HCT116 (cell line): ENCODE measurements around the gene MED15. TPM values are rescaled to one million over a fixed set of nuclear protein-coding genes. Genes with fewer than 3 reads are reported as not detected.
"Not testable (repeated sequence)": the region's sequence is repeated elsewhere in the genome, so short reads cannot be mapped to it uniquely, and the experiment has no call there.

Experiments used
- ATAC-seq: fragments of 200-7000 bp; cut with Tn5 transposase; 2 replicates; pipeline ENCODE4 v1.9.1; 2020; ENCODE audit warnings: mild to moderate bottlenecking, moderate library complexity
- BruUV-seq: library from RNA; stranded (reverse); fragments of 400-500 nt; replicated peaks from 2 replicates; lab custom pipeline; 2021; lab: Mats Ljungman, UMichigan
- CTCF ChIA-PET: fragments of 300-600 bp; sonication (Branson Sonifier 250); formaldehyde crosslinking; loops from one replicate; lab custom pipeline; 2021; ENCODE audit warnings: antibody characterized with exemption; lab: Charles Lee
- POLR2A ChIA-PET: fragments of 300-600, 350-600 bp; sonication (Branson Sonifier 250); formaldehyde crosslinking; loops from one replicate; lab custom pipeline; 2021; ENCODE audit warnings: antibody characterized with exemption; lab: Charles Lee
- RAD21 ChIA-PET, 2 experiments: fragments of 300-600 bp; sonication (Branson Sonifier 250); formaldehyde crosslinking; loops; one replicate each; lab custom pipeline; 2023; ENCODE audit warnings: low total read pairs in 2 of 2; ENCODE audit not compliant: uncharacterized antibody in 2 of 2, unreplicated experiment in 2 of 2, low non-redundant PET in 1 of 2; lab: Charles Lee
- DNase-seq: peaks from one replicate; pipeline ENCODE4 v3.0.0-alpha.2; 2010; ENCODE audit warnings: low read depth, low spot score
- H2AFZ ChIP-seq: fragments of 200-600 bp; shearing (Covaris generic), sonication (generic); 2 replicates; pipeline ENCODE4 v1.6.1; 2017; ENCODE audit warnings: low read depth, mixed run types, mixed read lengths, antibody characterized with exemption, low read length; ENCODE audit not compliant: poor library complexity, severe bottlenecking
- H3K27ac ChIP-seq: 2 replicates; pipeline ENCODE4 v1.5.1; 2012; ENCODE audit warnings: low read depth, low read length
- H3K27me3 ChIP-seq: fragments of 200-600 bp; sonication (generic); 2 replicates; pipeline ENCODE4 v1.6.1; 2016; ENCODE audit warnings: mixed run types, low read length, mixed read lengths; ENCODE audit not compliant: insufficient read depth
- H3K36me3 ChIP-seq, 2 experiments: fragments of 200-500 bp in 1 of 2; fragments of 200-600 bp in 1 of 2; sonication (Bioruptor generic) in 1 of 2; sonication (generic) in 1 of 2; 2 replicates each; pipeline versions ENCODE4 v1.5.1 to v1.6.1; 2014 to 2016; ENCODE audit warnings: low read length in 2 of 2, inconsistent platforms in 1 of 2, mixed read lengths in 1 of 2, mixed run types in 1 of 2; ENCODE audit not compliant: insufficient read depth in 2 of 2, control insufficient read depth in 1 of 2
- H3K4me1 ChIP-seq, 2 experiments: fragments of 200-600 bp in 1 of 2; sonication (generic) in 1 of 2; 2 replicates each; pipeline versions ENCODE4 v1.5.1 to v1.6.1; 2012 to 2017; ENCODE audit warnings: low read length in 2 of 2, inconsistent platforms in 1 of 2, mild to moderate bottlenecking in 1 of 2, mixed read lengths in 1 of 2, mixed run types in 1 of 2, moderate library complexity in 1 of 2; ENCODE audit not compliant: insufficient read depth in 2 of 2, control insufficient read depth in 1 of 2
- H3K4me2 ChIP-seq: fragments of 200-600 bp; sonication (generic); 2 replicates; pipeline ENCODE4 v1.6.1; 2017; ENCODE audit warnings: mixed run types, low read length, mixed read lengths
- H3K4me3 ChIP-seq, 2 experiments: fragments of 200-600 bp in 1 of 2; sonication (generic) in 1 of 2; replicated peaks in 1 of 2; 2 replicates each; pipeline ENCODE4 v1.5.1; 2011 to 2016; ENCODE audit warnings: low read length in 2 of 2, control low read depth in 1 of 2, low read depth in 1 of 2, mild to moderate bottlenecking in 1 of 2, mixed read lengths in 1 of 2, mixed run types in 1 of 2
- H3K79me2 ChIP-seq: fragments of 200-600 bp; sonication (generic); 2 replicates; pipeline ENCODE4 v1.6.1; 2017; ENCODE audit warnings: mild to moderate bottlenecking, mixed run types, low read length, moderate library complexity, mixed read lengths; ENCODE audit not compliant: insufficient read depth
- H3K9ac ChIP-seq: fragments of 200-600 bp; sonication (generic); 2 replicates; pipeline ENCODE4 v1.6.1; 2016; ENCODE audit warnings: low read length, mixed read lengths
- H3K9me2 ChIP-seq: fragments of 200-600 bp; sonication (generic), shearing (Covaris generic); 2 replicates; pipeline ENCODE4 v1.6.1; 2017; ENCODE audit warnings: mixed run types, mild to moderate bottlenecking, moderate library complexity; ENCODE audit not compliant: insufficient read depth
- H3K9me3 ChIP-seq, 2 experiments: fragments of 200-500 bp in 1 of 2; fragments of 200-600 bp in 1 of 2; sonication (Bioruptor generic) in 1 of 2; sonication (generic) in 1 of 2; 2 replicates each; pipeline ENCODE4 v1.6.1; 2014 to 2017; ENCODE audit warnings: low read length in 2 of 2, mixed read lengths in 2 of 2, inconsistent platforms in 1 of 2, low read depth in 1 of 2, mild to moderate bottlenecking in 1 of 2, mixed run types in 1 of 2, moderate library complexity in 1 of 2; ENCODE audit not compliant: control insufficient read depth in 1 of 2, insufficient read depth in 1 of 2
- H4K20me1 ChIP-seq: fragments of 200-600 bp; sonication (generic), shearing (Covaris generic); 2 replicates; pipeline ENCODE4 v1.6.1; 2017; ENCODE audit warnings: mixed run types, mild to moderate bottlenecking, moderate library complexity; ENCODE audit not compliant: insufficient read depth
- CEBPB ChIP-seq: IDR thresholded peaks from 2 replicates; pipeline ENCODE4 v1.6.1; 2012; ENCODE audit warnings: low read depth
- EGR1 ChIP-seq: IDR thresholded peaks from 2 replicates; pipeline ENCODE4 v1.6.1; 2012; ENCODE audit warnings: low read depth
- POLR2A ChIP-seq: IDR thresholded peaks from 2 replicates; pipeline ENCODE4 v1.7.0; 2011; ENCODE audit warnings: borderline replicate concordance; ENCODE audit not compliant: insufficient read depth, insufficient read length; ENCODE audit errors: extremely low read depth
- SRF ChIP-seq: IDR thresholded peaks from 2 replicates; pipeline ENCODE4 v1.6.1; 2012; ENCODE audit warnings: low read depth
- YY1 ChIP-seq: IDR thresholded peaks from 2 replicates; pipeline ENCODE4 v1.6.1; 2011; ENCODE audit warnings: low read length, low read depth, moderate library complexity, mild to moderate bottlenecking; ENCODE audit not compliant: insufficient replicate concordance; ENCODE audit errors: extremely low read depth
- ZBTB33 ChIP-seq: IDR thresholded peaks from 2 replicates; pipeline ENCODE4 v1.6.1; 2011; ENCODE audit warnings: mild to moderate bottlenecking, low read length, moderate library complexity; ENCODE audit not compliant: insufficient replicate concordance; ENCODE audit errors: extremely low read depth
- ZNF274 ChIP-seq: fragments of 200-500 bp; sonication (Bioruptor generic); IDR thresholded peaks from 2 replicates; pipeline ENCODE4 v1.6.1; 2014; ENCODE audit warnings: mild to moderate bottlenecking, low read depth, low read length, inconsistent platforms
- intact Hi-C: fragments of 100-400 bp; cut with micrococcal nuclease; formaldehyde crosslinking; loops from 2 replicates; pipeline ENCODE4 v1.10.0; 2022
- total RNA-seq: library from RNA; stranded (reverse); gene quantifications from one replicate; pipeline ENCODE4 v1.2.1, GENCODE V29; 2021; ENCODE audit not compliant: unreplicated experiment
- TF ChIP-seq, protein P1 (sequence below): IDR thresholded peaks from 2 replicates; pipeline ENCODE4 v1.6.1; 2012
- TF ChIP-seq, protein P2 (sequence below): IDR thresholded peaks from 2 replicates; pipeline ENCODE4 v1.6.1; 2012; ENCODE audit warnings: low read depth

Gene MED15
- total RNA-seq, 1 experiment from 2014 or later: 81.3 TPM

DNA sequence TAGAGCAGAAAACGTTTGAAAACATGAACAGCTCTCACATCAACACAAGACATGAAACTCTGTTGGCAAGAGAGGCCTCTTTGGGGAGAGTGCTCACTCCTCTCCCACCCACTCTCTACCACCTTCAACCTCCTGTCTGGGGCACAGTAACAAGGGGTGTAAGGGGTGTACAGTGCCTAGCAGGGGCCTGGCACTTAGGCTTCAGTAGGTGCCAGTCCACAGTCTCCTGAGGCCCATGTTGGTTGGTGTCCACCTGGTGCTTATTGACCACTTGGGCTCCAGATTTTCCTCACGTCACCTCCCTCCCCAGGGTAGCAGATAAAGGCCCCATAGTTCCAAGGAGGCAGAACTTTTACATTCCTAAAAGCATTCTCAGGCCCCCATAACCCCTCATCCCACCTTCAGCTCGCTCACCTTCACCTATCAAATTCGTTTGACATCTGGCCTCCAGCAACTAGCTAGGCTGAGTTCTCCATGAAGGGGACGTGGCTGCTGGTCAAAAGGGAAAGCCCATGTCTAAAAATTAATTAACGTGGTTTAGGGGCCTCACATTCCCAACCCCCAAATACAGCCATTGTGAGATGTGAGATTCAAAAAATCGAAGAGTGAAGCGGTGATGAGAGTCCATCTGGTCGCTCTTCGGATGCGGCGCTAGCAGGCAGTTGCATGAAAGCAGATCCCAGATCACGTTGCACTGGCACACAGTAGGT lies 712 bp upstream of the MED15 start (continued):
- no peak for TF ChIP-seq YY1
- no peak for TF ChIP-seq CEBPB
- TF ChIP-seq SRF: no peak

- H3K9me2 ChIP-seq, DNase-seq, H4K20me1 ChIP-seq, H2AFZ ChIP-seq, BruUV-seq, H3K9me3 ChIP-seq, RAD21 ChIA-PET, ATAC-seq, intact Hi-C loops, H3K27me3 ChIP-seq, H3K36me3 ChIP-seq: not testable (repeated sequence)
- ChIA-PET POLR2A (interaction anchor here (1.3 kb wide), 1 partner anchor 23 kb away, joined by 4 read pairs; no protein-coding TSS in a partner anchor), CTCF (interaction anchor here (0.7 kb wide), 1 partner anchor 60 kb away, joined by 3 read pairs; no protein-coding TSS in a partner anchor)
- Histone ChIP-seq H3K9ac (peak overlapping the region; percentile 79), H3K4me2 (peak overlapping the region; percentile 90), H3K79me2 (peaks cover 58% of the 10 kb centered on the region), H3K4me3 (peak overlapping the region; percentile 86 to 94), H3K27ac (peak overlapping the region; percentile 87), H3K4me1 (peaks cover 34 to 55% of the 10 kb centered on the region in 2 experiments)
Observed at GRCh38 chr22:20508067-20508755, 801 bp downstream of the MED15 start.

GRCh38 chr22:20508815-20509271 lies 1.4 kb downstream of the MED15 start:
- Histone ChIP-seq H3K36me3 (no peaks in the 10 kb centered on the region), H2AFZ (no peak overlapping the region), H4K20me1 (no peaks in the 10 kb centered on the region), H3K27me3 (no peaks in the 10 kb centered on the region), H3K4me1 (peaks cover 31 to 53% of the 10 kb centered on the region in 2 experiments), H3K4me3 (peak overlapping the region; percentile 86 to 94), H3K4me2 (peak overlapping the region; percentile 90), H3K27ac (peak overlapping the region; percentile 76), H3K9me2 (no peaks in the 10 kb centered on the region), H3K79me2 (peaks cover 64% of the 10 kb centered on the region), H3K9ac (peak overlapping the region; percentile 79), H3K9me3 (no peaks in the 10 kb centered on the region)
- ATAC-seq (peak; percentile 2), DNase-seq (no peak)
- no TSS peak for BruUV-seq
- ChIA-PET POLR2A (no interaction called here), CTCF (interaction anchor here (1.3 to 1.7 kb wide), 2 partner anchors 55 to 60 kb away, joined by 3 to 4 read pairs; no protein-coding TSS in a partner anchor), RAD21 (no interaction called here)
- intact Hi-C loops: no loop called here
- TF ChIP-seq ZBTB33 (no peak), EGR1 (no peak), POLR2A (no peak), ZNF274 (no peak)
- TF ChIP-seq, protein P1, sequence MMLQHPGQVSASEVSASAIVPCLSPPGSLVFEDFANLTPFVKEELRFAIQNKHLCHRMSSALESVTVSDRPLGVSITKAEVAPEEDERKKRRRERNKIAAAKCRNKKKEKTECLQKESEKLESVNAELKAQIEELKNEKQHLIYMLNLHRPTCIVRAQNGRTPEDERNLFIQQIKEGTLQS: no peak
- TF ChIP-seq, protein P2, sequence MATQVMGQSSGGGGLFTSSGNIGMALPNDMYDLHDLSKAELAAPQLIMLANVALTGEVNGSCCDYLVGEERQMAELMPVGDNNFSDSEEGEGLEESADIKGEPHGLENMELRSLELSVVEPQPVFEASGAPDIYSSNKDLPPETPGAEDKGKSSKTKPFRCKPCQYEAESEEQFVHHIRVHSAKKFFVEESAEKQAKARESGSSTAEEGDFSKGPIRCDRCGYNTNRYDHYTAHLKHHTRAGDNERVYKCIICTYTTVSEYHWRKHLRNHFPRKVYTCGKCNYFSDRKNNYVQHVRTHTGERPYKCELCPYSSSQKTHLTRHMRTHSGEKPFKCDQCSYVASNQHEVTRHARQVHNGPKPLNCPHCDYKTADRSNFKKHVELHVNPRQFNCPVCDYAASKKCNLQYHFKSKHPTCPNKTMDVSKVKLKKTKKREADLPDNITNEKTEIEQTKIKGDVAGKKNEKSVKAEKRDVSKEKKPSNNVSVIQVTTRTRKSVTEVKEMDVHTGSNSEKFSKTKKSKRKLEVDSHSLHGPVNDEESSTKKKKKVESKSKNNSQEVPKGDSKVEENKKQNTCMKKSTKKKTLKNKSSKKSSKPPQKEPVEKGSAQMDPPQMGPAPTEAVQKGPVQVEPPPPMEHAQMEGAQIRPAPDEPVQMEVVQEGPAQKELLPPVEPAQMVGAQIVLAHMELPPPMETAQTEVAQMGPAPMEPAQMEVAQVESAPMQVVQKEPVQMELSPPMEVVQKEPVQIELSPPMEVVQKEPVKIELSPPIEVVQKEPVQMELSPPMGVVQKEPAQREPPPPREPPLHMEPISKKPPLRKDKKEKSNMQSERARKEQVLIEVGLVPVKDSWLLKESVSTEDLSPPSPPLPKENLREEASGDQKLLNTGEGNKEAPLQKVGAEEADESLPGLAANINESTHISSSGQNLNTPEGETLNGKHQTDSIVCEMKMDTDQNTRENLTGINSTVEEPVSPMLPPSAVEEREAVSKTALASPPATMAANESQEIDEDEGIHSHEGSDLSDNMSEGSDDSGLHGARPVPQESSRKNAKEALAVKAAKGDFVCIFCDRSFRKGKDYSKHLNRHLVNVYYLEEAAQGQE: no peak
